NCI-H146 (cell line): ENCODE data around the gene ANXA7.

Source experiments
- DNase-seq: peaks from one replicate; lab custom pipeline; 2025; lab: John Stamatoyannopoulos, UW

The ANXA7 gene

DNA sequence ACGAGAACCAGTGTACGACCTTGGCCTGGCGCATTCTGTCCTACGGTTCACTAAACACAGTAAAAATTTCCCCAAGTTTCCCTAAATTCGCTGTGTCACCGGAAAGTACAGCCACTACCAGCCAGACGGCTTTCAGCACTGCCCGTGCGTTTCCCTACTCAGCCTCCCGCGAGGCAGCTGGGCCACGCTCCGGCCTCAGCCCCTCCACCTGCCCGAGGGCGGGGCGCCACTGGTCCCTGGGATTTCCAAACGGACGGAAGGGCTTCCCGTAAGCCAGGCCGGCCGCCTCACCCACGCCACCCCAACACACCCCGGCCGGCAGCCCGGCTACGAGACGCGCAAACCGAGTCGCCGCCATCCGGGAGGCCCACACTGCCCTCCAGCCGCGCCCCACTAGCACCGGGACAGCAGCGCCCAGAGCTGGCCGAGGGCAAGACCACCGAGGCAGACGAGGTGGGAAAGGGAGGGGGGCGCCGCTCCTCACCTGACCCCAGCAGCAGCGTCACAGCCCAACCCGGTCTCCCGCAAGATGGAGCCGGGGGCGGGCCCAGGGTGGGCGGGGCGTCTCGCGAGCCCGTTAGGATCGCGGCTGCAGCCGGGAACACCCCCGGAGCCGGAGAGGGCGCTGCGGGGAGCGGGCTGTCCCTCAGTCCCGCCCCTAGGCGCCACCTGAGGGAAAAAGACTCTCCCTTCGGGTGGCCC lies at the start of gene ANXA7:
ANXA7 (minus strand) TSS at position 531 of the 702 bp plus-strand sequence. CDS start 13,202 bp downstream, outside the sequence.
- peak; percentile 96 for DNase-seq

GRCh38 chr10:73460897-73461296 lies 47.0 kb upstream of the ANXA7 start:
- DNase-seq = no peak

- DNase-seq = no peak
These were observed 45.9 kb upstream of the ANXA7 start for GRCh38 chr10:73459683-73460314.

- no peak for DNase-seq
These were observed 42.5 kb upstream of the ANXA7 start for GRCh38 chr10:73456187-73456890.

DNA sequence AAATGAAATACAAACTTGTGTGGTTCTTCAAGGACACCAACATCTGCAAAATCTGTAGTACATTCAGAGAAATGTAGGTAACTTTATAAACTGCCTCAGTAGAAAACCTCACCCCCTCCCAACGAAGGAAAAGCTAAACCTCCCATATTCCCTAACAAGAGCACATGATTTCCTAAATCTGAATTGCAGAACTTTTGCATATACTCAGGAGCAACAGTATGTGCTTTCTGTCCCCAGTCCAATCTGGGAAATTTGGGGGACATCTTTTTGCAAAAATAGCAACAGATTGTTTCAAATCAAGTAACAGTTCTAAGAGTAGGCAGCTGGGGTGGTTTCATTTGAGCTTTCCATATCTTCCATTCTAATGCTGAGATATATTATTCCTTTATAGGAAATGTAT lies 35.3 kb upstream of the ANXA7 start:
- no peak for DNase-seq

DNA sequence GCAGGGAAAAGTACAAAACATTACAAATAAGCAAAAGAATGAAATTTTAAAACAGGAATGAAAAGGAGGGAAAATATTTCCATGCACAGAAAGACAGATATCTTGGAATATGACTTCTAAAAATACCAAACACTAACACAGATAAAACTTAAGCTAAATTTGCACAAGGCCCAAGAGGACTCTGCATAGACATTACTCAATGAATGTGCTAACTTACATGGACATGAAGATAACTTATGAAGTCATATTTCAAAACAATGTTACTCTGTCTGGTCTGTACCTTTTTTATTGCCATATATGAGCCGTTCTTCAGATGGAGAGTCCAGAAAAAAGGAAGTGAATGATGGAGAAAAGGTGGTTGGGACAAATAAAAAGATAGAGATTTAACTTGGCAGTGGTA lies 34.5 kb upstream of the ANXA7 start:
- no peak for DNase-seq

- DNase-seq = no peak
These were observed 33.1 kb upstream of the ANXA7 start for GRCh38 chr10:73446926-73447325.

DNA sequence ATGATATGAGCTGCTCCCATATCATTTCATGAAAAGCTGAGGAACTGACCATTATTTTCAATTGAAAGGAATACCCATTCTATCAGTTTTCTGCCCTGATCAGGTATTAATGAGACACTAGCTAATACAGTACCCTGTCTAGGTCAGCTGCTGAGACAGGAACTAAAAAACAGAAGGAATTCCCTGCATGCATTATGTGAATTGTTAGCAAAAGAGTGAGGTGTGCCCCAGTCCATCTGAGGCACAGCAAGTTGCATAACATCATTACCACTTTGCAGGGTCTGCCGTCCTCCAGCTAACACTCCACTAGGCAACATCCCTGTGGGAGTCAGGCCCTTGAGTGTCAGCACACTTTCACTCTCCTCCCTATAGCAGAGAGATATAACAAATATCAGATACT lies 30.6 kb upstream of the ANXA7 start:
- DNase-seq = no peak

GRCh38 chr10:73439605-73440312 lies 25.9 kb upstream of the ANXA7 start:
- DNase-seq = peak; percentile 5

DNA sequence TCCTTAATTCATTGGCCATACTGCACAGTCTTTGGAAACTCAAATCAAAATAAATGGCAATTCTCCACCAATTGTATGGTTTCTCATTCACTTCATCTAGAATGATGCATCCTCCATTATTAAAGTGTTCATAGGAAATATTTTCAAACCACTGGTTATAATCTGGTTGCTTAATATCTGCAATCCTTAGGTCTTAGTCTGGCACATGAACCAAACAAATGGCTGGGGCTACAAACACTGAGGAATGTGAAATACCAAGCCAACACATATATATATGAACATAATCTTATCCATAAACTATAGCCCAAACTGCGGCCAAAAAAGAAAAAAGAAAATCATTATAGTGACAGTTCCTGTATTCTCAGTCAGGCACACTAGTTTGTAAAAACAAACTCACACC lies 25.2 kb upstream of the ANXA7 start:
- no peak for DNase-seq

DNA sequence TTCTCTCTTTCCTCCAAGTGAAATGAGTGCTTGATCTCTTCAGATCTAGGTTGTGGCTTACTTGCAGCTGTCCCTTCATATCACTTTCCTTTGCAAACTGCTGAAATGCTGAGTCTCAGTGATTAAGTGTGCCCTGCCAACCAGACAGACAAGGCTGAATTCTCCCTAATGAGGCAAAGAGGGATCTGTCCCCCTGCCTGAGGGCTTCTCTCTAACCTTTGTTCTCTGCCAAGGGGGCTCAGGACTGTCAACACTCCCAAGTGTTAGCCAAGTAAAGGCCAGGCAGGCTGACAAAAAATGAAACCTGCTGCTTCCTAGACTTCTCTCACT lies 19.6 kb upstream of the ANXA7 start, which contains the start of gene MSS51:
MSS51 (minus strand) TSS at position 24 of the 330 bp plus-strand sequence. CDS start 5,277 bp downstream, outside the sequence.
- peak; percentile 81 for DNase-seq

DNA sequence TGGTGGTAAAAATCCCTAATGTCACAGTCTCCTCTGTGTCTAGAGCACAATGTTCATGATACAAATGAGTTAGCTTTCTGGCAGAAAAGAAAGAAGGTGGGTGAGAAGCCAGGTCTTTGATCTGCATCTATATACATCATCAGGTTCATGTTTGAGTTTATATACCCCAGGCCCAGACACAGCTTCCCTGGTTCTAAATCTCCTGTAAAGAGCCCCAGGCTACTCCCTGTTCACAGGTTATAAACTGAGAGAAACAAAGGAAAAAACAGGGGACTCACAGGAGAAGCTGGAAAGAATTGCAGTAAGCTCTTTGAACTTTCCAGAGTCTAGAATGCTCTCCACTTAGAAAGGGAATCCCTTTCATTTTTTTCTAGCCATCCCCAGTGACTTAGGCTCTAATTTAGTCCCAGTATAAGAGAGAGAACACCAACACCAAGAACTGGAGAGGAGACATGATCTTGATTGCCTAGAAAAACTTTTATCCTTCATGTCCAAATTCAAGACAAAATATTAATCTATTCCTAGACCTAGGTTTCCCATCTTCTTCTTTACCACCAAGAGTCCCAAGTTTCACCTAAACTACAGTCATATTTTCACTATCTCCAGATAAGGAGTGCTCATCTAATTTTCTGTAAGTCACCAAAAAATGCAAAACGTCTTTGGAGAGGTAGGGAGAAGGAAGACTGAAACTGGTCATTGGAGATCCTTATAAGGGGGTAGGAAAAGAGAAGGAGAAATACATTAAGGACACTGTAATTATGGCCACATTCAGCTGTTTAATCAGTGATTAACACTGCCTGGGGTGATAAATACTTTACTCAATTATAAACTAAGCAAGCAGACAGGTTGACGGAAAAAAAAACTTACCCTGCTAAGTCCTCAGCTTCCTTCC lies 19.0 kb upstream of the ANXA7 start:
- peak; percentile 81 for DNase-seq

GRCh38 chr10:73426318-73426717 lies 12.5 kb upstream of the ANXA7 start:
- no peak for DNase-seq

- peak; percentile 29 for DNase-seq
These were observed 10.6 kb upstream of the ANXA7 start for GRCh38 chr10:73424478-73424877.

GRCh38 chr10:73423309-73423708 lies 9.5 kb upstream of the ANXA7 start:
- DNase-seq = no peak

- no peak for DNase-seq
These were observed 2.7 kb upstream of the ANXA7 start for GRCh38 chr10:73416571-73416970.

DNA sequence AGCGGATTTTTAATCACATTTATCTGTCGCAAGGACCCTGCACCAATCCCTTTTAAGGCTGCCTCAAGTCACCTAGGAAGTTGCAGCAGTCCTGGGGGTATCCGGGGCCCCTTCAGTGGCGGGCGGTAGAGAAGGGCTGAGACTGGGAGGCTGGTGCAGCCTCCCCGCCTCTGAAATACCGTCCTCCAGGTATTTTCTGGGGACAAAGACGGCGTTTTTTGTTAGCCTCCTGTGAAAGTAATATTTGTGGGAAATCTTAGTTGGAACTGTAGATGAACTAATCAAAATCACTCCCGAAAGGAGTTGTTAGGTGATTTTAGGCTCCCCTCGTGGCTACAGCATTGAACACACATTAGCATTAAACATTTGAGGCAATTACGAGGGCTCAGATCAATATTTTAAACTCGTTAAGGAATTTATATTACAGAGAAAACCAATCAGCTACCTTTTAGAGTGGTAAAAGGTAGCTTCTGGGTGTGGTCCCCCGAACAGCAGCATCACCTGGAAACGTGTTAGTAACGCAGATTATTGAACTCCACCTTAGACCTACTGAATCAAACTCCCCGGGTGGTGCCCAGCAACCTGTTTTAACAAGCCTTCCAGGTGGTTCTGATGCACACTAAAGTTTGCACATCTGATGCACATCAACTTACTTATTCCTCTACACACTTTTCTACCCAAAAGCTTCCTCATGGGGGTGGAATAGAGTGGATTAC lies 530 bp upstream of the ANXA7 start:
- peak; percentile 82 for DNase-seq

DNA sequence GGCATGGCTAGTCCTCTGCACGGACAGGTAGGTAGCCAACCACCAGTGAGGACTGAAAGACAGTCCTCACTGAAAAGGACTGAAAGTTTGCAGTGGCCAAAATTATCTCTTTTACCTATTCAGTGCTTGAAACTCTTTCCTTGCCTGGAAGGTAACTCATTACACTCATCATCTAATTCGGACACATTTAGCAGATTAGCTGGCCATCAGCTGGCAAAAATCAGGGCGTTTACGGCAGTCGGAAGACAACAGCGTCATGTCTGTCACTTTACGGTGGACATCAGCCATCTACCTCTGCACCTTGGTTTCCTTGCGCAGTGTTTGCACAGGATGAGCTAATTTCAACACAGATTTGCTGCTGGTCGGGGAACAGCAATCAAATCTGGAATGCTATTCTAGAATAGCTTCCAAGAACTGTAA lies 740 bp downstream of the ANXA7 start:
- peak; percentile 73 for DNase-seq

GRCh38 chr10:73410897-73411296 lies 3.0 kb downstream of the ANXA7 start:
- DNase-seq = no peak

GRCh38 chr10:73408978-73409521 lies 4.8 kb downstream of the ANXA7 start:
- DNase-seq = no peak
